Middle frontal gyrus (tissue), 1 donor: Measurements from ENCODE around the gene TFCP2L1.

Source experiments
- DNase-seq: peaks from one replicate; pipeline ENCODE4 v3.0.0-alpha.2; 2015; ENCODE audit warnings: low spot score; ENCODE audit errors: extremely low spot score

TFCP2L1 gene

GRCh38 chr2:121297217-121297830 lies 12.3 kb upstream of the TFCP2L1 start:
- no peak for DNase-seq

GRCh38 chr2:121295911-121296650 lies 11.1 kb upstream of the TFCP2L1 start:
- DNase-seq: no peak

GRCh38 chr2:121294881-121295840 lies 10.2 kb upstream of the TFCP2L1 start:
- no peak for DNase-seq

DNA sequence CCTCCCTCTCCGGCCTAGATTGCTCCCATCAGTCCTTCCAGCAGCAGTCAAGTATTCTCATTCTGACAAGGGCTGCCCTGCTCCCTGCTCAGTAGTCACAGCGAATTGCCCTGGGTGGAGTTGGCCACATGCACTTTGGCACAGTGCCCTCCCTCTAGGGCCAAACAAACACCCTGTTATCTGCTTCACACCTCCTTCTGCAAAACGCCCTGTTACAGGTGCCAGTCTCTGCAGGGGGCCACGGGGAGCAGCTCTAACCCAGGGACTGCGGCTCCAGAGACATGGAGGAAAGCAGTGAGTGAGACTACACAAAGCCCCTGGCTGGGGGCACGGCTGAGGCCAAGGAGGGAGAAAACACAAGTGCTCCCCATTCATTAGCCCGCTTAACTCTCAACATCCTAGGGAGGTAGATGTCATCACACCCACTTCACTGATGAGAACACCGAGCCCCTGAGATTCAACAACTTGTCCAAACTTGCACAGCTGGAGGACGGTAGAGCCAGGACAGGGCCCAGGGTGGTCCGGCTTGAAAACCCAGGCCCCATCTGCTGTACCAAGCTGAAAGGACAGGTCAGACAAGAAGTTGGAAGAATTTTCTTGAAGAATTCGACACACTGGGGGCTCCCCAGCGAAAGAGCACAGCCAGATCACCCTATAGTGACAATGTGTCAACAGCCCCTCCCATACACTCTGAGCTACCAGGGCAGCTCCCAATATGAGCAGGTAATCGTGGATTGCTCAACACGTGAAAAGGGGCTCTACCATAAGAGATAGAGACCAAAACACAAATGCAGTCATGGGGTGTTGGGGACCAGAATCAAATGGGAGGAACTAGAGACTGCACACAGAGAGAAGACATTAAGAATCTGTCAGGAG lies 8.7 kb upstream of the TFCP2L1 start:
- no peak for DNase-seq

DNA sequence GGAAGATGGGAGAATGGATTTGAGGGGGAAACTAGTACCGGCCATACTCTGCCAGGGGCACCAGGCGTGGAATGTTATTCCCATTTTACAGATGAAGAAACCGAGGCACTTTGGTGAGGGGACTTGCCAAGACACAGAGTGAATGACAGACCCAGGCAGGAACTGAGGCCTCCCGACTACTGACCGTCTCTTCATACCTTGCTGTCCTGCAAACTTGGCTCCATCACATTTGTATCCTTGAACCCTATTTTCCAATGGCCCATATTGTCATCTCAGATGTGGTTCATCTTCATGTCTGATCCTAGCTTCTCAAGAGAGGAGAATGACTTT lies 6.2 kb upstream of the TFCP2L1 start:
- no peak for DNase-seq

GRCh38 chr2:121289271-121289670 lies 4.3 kb upstream of the TFCP2L1 start:
- DNase-seq: no peak

DNA sequence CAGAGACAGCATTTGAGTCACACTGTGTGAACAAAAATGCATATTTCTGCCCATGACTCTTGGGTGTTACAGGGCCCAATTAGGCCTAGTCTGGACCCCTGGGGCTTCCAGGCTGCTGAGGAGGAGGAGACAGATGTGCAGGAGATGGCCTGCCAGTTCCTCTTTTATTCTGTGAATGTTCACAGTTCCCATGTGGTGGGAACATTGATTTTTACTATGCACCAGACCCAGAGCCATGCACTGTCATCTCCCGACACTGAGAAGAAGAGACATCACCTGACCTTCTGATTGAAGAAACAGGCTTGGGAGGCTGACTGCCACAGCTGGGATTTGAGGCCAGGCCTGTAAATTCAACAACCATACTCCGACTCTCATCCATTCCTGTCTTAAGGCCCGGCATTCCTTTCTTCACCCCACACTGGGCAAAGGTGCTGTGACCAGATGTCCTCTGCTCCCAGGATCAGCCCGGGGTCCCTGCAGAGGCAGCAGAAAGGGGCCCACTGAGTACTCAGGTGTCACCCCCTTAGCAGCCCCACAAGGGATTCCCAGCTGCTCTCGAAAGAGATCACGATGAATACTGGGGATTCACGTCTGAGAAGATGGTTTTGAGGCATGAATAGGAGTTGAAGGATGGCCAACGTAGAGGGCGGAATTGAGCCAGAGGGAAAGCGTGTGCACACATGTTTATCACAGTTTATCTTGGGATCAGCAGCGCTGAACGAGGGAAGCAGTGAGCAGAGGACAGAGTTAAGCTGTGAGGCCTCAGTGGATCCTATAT lies 3.6 kb upstream of the TFCP2L1 start:
- no peak for DNase-seq

GRCh38 chr2:121287956-121288355 lies 3.0 kb upstream of the TFCP2L1 start:
- DNase-seq: no peak

- DNase-seq: no peak
These were observed 2.3 kb upstream of the TFCP2L1 start for GRCh38 chr2:121287146-121287798.

DNA sequence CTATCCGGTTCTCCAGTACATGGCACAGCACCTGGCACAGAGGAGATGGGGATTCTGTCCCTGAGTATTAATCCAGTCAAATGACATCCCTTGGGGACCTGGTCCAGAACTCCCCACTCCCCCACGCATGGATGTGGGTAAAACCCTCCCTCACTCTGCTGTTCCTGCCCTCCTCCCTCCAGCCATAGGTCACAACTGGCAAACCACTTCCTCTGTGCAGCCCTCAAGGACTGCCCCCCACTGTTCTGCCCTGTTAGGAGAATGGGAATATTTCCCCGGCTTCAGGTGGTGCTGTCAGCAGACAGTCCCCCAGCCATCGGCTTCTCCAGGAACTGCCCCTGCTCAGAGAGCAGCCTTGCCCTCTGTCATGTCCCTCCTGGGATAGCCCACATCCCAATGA lies 1.5 kb upstream of the TFCP2L1 start:
- no peak for DNase-seq

DNA sequence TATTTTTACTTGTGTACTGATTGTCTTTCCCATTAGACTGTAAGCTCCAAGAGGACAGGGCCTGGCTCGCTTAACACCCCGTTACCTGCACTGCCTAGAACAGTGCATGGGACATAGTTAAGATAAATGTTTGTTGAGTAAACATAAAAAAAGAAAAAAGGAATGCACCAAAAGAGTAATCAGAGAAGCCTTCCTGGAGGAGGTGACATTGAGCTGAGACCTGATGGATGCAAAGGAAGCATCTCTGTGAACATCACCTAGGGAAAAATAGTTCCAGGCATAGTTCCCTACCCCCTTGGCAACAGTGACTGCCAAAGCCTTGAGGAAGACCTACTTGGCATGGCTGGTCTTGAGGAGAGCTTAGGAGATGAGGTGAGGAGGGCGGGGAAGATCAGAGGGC lies 924 bp upstream of the TFCP2L1 start:
- no peak for DNase-seq

DNA sequence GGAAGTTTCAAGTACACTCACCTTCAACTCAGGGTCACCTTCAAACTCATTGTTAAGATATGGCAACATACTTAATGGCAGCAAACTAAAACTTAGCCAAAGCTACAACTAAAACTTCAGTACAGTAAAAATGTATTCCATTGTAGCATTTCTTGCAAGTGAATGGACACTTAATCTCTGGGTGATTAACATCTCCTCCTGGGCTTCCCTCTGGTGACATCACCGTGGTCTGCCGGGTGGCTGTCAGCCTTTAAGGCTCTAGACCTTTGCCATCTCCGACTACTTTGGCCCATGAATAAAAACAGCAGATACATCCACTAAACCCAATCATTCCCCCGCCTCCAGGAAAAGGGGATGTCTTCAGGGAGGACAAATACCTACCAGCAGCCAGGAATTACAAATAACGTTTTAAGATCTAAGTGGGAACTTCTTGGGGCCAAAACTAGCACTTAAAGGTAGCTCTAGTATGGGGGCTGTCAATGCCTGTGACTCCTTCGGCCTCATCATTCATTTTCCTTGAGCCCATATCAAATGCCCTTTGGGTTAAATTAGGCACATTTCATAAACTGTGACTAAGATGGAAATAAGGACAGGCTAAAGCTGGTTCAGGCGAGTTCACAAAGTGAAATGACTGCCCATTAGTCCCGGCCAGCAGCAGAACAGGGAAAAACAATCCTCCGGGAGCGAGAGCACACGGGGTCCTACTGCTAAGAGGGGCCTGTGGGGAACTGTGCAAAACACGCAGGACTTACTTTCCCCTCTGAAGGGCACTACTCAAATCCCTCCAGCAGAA lies 1.1 kb downstream of the TFCP2L1 start:
- DNase-seq: no peak

- no peak for DNase-seq
These were observed 2.1 kb downstream of the TFCP2L1 start for GRCh38 chr2:121282800-121283385.

DNA sequence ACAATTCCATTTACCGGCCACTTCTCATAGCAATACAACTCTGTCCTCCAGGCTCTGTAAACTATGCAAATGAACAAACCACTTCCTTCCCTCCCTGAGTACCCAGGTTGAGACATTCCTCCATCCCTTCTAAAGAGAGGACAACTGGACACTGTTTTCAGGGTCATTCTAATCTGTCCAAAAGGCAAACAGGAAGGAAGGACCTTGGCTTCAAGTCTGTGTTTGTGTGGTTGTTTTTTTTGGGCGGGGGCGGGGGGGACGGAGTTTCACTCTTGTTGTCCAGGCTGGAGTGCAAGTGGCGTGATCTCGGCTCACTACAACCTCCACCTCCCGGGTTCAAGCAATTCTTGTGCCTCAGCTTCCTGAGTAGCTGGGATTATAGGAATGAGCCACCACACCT lies 3.3 kb downstream of the TFCP2L1 start:
- no peak for DNase-seq

- no peak for DNase-seq
These were observed 3.9 kb downstream of the TFCP2L1 start for GRCh38 chr2:121281107-121281506.

- DNase-seq: no peak
These were observed 5.4 kb downstream of the TFCP2L1 start for GRCh38 chr2:121279476-121280220.

- DNase-seq: no peak
These were observed 8.7 kb downstream of the TFCP2L1 start for GRCh38 chr2:121276341-121276740.

GRCh38 chr2:121273116-121273515 lies 11.9 kb downstream of the TFCP2L1 start:
- no peak for DNase-seq
